SK-N-SH treated with all-trans-retinoic acid at 6 μM for 48 hours (cell line): ENCODE data around the gene OLA1.

Experiments
- ARNTL ChIP-seq: fragments of 450-650 bp; formaldehyde crosslinking; IDR thresholded peaks from 2 replicates; pipeline ENCODE4 v1.5.0; 2020; ENCODE audit warnings: low read depth, mild to moderate bottlenecking, moderate library complexity, borderline replicate concordance
- SNAI2 ChIP-seq: fragments of 250-450 bp; sonication (Bioruptor Pico); IDR thresholded peaks from 2 replicates; pipeline ENCODE4 v1.5.0; 2020; ENCODE audit warnings: mild to moderate bottlenecking, moderate library complexity
- ZC3H10 ChIP-seq: fragments of 250-450 bp; sonication (Bioruptor Pico); IDR thresholded peaks from 2 replicates; pipeline ENCODE4 v1.5.1; 2021; ENCODE audit warnings: mild to moderate bottlenecking, moderate library complexity
- TF ChIP-seq, protein P1 (sequence below): fragments of 250-450 bp; sonication (Bioruptor Pico); IDR thresholded peaks from 2 replicates; pipeline ENCODE4 v1.5.0; 2020; ENCODE audit warnings: mild to moderate bottlenecking, moderate library complexity
- TF ChIP-seq, protein P2 (sequence below): fragments of 250-450 bp; sonication (Bioruptor Pico); IDR thresholded peaks from 2 replicates; pipeline ENCODE4 v1.8.0; 2020; ENCODE audit warnings: mild to moderate bottlenecking, moderate library complexity, borderline replicate concordance
- TF ChIP-seq, protein P3 (sequence below): fragments of 250-450 bp; sonication (Bioruptor Pico); IDR thresholded peaks from 2 replicates; pipeline ENCODE4 v1.5.1; 2020; ENCODE audit warnings: low read depth, mild to moderate bottlenecking, moderate library complexity

DNA sequence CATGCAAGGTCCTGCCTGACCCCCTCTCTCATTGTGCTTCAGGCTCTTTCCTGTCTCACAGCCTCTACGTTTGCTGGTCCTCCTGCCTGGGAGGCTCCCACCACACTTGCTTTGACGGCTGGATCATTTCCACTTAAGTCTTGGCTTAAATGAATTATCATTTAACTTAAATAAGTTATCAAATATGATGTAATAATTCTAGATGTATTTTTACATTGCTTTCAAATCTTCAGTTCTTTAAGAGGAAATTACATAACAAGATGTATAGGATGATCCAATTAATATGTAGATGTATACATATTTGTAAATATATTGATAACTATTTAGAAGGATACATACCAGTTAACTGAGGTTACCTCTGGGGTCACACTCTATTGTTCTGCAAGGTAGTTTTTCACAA is 180.5 kb downstream of the OLA1 start:
- TF ChIP-seq ARNTL (CRISPR knock-in tag) (no peak), ZC3H10 (no peak), SNAI2 (CRISPR knock-in tag) (no peak)
- TF ChIP-seq, protein P1, sequence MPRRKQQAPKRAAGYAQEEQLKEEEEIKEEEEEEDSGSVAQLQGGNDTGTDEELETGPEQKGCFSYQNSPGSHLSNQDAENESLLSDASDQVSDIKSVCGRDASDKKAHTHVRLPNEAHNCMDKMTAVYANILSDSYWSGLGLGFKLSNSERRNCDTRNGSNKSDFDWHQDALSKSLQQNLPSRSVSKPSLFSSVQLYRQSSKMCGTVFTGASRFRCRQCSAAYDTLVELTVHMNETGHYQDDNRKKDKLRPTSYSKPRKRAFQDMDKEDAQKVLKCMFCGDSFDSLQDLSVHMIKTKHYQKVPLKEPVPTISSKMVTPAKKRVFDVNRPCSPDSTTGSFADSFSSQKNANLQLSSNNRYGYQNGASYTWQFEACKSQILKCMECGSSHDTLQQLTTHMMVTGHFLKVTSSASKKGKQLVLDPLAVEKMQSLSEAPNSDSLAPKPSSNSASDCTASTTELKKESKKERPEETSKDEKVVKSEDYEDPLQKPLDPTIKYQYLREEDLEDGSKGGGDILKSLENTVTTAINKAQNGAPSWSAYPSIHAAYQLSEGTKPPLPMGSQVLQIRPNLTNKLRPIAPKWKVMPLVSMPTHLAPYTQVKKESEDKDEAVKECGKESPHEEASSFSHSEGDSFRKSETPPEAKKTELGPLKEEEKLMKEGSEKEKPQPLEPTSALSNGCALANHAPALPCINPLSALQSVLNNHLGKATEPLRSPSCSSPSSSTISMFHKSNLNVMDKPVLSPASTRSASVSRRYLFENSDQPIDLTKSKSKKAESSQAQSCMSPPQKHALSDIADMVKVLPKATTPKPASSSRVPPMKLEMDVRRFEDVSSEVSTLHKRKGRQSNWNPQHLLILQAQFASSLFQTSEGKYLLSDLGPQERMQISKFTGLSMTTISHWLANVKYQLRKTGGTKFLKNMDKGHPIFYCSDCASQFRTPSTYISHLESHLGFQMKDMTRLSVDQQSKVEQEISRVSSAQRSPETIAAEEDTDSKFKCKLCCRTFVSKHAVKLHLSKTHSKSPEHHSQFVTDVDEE (CRISPR knock-in tag), result no peak
- TF ChIP-seq, protein P2, sequence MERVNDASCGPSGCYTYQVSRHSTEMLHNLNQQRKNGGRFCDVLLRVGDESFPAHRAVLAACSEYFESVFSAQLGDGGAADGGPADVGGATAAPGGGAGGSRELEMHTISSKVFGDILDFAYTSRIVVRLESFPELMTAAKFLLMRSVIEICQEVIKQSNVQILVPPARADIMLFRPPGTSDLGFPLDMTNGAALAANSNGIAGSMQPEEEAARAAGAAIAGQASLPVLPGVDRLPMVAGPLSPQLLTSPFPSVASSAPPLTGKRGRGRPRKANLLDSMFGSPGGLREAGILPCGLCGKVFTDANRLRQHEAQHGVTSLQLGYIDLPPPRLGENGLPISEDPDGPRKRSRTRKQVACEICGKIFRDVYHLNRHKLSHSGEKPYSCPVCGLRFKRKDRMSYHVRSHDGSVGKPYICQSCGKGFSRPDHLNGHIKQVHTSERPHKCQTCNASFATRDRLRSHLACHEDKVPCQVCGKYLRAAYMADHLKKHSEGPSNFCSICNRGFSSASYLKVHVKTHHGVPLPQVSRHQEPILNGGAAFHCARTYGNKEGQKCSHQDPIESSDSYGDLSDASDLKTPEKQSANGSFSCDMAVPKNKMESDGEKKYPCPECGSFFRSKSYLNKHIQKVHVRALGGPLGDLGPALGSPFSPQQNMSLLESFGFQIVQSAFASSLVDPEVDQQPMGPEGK, result no peak
- TF ChIP-seq, protein P3, sequence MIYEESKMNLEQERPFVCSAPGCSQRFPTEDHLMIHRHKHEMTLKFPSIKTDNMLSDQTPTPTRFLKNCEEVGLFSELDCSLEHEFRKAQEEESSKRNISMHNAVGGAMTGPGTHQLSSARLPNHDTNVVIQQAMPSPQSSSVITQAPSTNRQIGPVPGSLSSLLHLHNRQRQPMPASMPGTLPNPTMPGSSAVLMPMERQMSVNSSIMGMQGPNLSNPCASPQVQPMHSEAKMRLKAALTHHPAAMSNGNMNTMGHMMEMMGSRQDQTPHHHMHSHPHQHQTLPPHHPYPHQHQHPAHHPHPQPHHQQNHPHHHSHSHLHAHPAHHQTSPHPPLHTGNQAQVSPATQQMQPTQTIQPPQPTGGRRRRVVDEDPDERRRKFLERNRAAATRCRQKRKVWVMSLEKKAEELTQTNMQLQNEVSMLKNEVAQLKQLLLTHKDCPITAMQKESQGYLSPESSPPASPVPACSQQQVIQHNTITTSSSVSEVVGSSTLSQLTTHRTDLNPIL, result no peak
